GM12891 (cell line): ENCODE data around the gene MOGAT3.

Experiments
- DNase-seq: peaks from one replicate; pipeline ENCODE4 v3.0.0; 2011; ENCODE audit warnings: low spot score; ENCODE audit not compliant: insufficient read length
- FAIRE-seq: peaks from 2 replicates; lab custom pipeline; 2011; peaks lifted over from hg19 to GRCh38; lab: Jason Lieb, UNC
- PAX5 ChIP-seq: IDR thresholded peaks from 2 replicates; pipeline ENCODE4 v1.6.1; 2011; ENCODE audit warnings: low read length, moderate library complexity, mild to moderate bottlenecking; ENCODE audit not compliant: insufficient read depth, severe bottlenecking
- POLR2A ChIP-seq: IDR thresholded peaks from 2 replicates; pipeline ENCODE4 v1.6.1; 2011; ENCODE audit warnings: low read depth, low read length, control low read depth
- POLR2AphosphoS5 ChIP-seq: IDR thresholded peaks from 2 replicates; pipeline ENCODE4 v1.6.1; 2011; ENCODE audit warnings: low read depth, low read length, control low read depth
- POU2F2 ChIP-seq: IDR thresholded peaks from 2 replicates; pipeline ENCODE4 v1.6.1; 2011; ENCODE audit warnings: low read depth, mild to moderate bottlenecking, control low read depth, low read length, moderate library complexity
- SPI1 ChIP-seq: IDR thresholded peaks from 2 replicates; pipeline ENCODE4 v1.6.1; 2011; ENCODE audit warnings: low read depth, low read length, control low read depth
- TAF1 ChIP-seq: IDR thresholded peaks from 2 replicates; pipeline ENCODE4 v1.6.1; 2011; ENCODE audit warnings: low read depth, low read length, control low read depth

Gene MOGAT3

DNA sequence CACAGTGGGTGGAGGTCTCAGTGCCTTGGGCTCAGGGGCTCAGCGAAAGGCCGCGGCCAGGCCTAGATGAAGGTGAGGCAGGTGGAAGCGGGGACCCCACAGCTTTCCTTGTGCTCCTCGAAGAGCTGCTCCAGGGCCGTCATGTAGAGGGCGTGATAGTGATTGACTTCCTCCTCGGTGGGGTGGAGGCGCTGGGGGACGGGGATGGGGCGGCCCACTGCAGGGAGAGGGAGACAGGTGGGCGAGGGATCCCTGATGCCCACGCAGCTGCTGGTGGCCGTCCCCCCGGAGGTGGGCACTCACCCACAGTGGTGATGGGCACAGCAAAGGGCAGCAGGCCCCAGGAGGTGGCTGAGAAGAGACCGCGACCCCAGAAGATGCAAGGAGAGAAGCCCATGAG is 5.0 kb downstream of the MOGAT3 start:
- FAIRE-seq (no peak), DNase-seq (no peak)
- TF ChIP-seq POLR2AphosphoS5 (no peak), SPI1 (no peak), POU2F2 (no peak), TAF1 (no peak)

DNA sequence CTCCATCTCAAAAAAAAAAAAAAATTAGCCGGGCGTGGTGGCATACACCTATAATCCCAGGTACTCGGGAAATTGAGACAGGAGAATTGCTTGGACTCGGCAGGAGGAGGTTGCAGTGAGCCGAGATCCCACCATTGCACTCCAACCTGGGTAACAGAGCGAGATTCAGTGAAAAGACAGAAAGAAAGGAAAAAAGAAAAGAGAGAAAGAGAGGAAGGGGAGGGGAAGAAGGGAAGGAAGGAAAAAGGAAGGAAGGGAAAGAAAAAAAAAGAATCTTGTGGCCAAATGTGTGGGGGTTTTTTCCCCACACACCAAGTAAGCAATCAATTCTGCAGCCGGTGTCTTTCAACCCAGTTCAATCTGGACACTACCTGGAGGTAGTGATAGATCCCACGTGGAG is 11.7 kb downstream of the MOGAT3 start:
- FAIRE-seq (no peak), DNase-seq (no peak)
- TF ChIP-seq POLR2A (no peak), POU2F2 (no peak), SPI1 (no peak), TAF1 (no peak), POLR2AphosphoS5 (no peak)

DNA sequence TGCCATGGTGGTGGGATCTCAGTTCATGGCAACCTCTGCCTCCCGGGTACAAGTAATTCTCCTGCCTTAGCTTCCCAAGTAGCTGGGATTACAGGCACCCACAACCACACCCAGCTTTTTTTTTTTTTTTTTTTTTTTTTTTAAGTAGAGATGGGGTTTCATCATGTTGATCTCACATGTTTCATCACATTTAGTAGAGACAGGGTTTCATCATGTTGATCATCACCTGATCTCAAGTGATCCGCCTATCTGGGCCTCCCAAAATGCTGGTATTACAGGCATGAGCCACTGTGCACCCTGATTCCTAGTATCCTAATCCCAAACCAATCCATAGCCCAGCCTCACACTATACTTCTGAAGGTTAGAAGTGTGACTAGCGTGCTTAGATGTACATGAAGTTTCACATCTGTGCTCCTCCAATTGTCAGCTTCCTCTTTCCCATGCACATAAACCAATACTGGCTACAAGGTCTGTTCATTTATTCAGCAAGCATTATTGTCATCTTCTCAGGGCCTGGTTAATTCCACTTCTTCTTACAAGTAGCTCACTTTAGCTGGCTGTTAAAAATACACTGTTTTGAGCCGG is 13.9 kb downstream of the MOGAT3 start:
- TF ChIP-seq POU2F2 (no peak), SPI1 (peak; percentile 41), POLR2A (no peak)
- DNase-seq, result no peak
- FAIRE-seq, result no peak

- TF ChIP-seq POLR2AphosphoS5, result no peak
- TF ChIP-seq SPI1, result no peak
- no peak for TF ChIP-seq TAF1
- FAIRE-seq (no peak), DNase-seq (no peak)
Measured at GRCh38 chr7:101186194-101186593, 14.6 kb downstream of the MOGAT3 start.

GRCh38 chr7:101185258-101185839 is 15.5 kb downstream of the MOGAT3 start:
- DNase-seq (no peak), FAIRE-seq (no peak)
- TF ChIP-seq PAX5 (no peak), POU2F2 (no peak), TAF1 (no peak)

- no peak for TF ChIP-seq SPI1
- TF ChIP-seq POU2F2, result no peak
- TF ChIP-seq POLR2A, result no peak
- no peak for DNase-seq
- FAIRE-seq, result no peak
Measured at GRCh38 chr7:101180130-101180755, 20.6 kb downstream of the MOGAT3 start, which contains the start of gene NAT16. NAT16 (minus strand) TSS chr7:101180293; CDS start chr7:101174807, 5,486 bp downstream.

DNA sequence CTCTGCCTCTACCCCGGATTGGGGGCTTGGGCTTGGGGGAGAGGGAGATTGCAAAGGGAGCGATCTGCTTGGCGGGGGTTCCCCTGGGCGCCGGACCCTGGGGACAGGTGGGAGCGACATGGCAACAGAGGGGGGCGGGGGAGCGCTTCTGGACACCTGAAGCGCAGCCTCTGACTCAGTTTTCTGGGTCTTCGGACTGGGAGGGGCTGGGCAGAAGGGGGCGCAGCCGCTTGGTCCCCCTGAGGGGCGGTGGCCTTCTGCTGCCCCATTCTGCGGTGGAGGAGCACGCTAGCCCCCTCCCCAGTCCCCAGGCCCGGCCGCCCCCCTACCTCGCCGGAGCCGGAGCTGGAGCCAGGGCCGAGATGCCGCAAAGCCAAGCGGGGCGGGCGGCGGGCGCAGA is 21.1 kb downstream of the MOGAT3 start:
- TF ChIP-seq POLR2A, result no peak
- no peak for TF ChIP-seq POLR2AphosphoS5
- TF ChIP-seq POU2F2, result no peak
- no peak for TF ChIP-seq TAF1
- no peak for TF ChIP-seq PAX5
- no peak for TF ChIP-seq SPI1
- no peak for DNase-seq
- FAIRE-seq, result no peak

GRCh38 chr7:101179117-101179516 is 21.7 kb downstream of the MOGAT3 start:
- FAIRE-seq (no peak), DNase-seq (no peak)
- TF ChIP-seq POLR2AphosphoS5 (no peak), TAF1 (no peak), PAX5 (no peak), POU2F2 (no peak), SPI1 (no peak), POLR2A (no peak)

GRCh38 chr7:101177644-101178043 is 23.2 kb downstream of the MOGAT3 start:
- TF ChIP-seq PAX5, result no peak
- no peak for TF ChIP-seq TAF1
- no peak for TF ChIP-seq POLR2AphosphoS5
- TF ChIP-seq SPI1, result no peak
- TF ChIP-seq POU2F2, result no peak
- no peak for TF ChIP-seq POLR2A
- FAIRE-seq (no peak), DNase-seq (no peak)

- FAIRE-seq (no peak), DNase-seq (no peak)
- TF ChIP-seq POLR2A (no peak), SPI1 (no peak), PAX5 (no peak), POU2F2 (no peak), POLR2AphosphoS5 (no peak), TAF1 (no peak)
Measured at GRCh38 chr7:101175664-101176063, 25.2 kb downstream of the MOGAT3 start.

DNA sequence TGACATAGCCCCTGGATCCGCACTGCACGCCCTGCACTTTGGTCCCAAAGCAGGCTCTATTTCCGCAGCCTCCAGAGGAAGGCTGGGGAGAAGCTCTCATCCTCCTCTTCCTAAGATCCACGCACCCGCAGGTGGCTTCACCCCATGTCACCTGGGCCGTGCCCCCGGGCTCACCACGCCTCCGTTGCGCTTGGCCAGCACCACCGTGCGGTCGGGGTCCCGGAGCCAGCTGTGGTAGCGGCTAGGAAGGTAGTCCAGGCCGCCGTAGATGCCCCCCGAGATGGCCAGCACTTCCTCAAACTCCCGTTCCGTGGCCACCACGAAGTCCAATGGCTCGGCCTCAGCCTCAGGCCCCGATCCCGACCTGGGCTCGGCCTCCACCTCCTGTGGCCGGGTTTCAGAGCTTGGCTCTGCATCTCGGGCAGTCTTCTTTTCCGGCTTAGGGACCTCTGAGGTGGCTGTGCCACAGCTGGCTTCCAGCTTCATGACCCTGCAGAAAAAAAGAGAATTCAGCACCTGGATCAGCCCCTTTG is 26.4 kb downstream of the MOGAT3 start:
- DNase-seq (no peak), FAIRE-seq (no peak)
- TF ChIP-seq SPI1, result no peak
- no peak for TF ChIP-seq PAX5
- TF ChIP-seq POLR2AphosphoS5, result no peak
- no peak for TF ChIP-seq POU2F2
- no peak for TF ChIP-seq TAF1
- no peak for TF ChIP-seq POLR2A
